Cortex of kidney (tissue), 1 donor: ENCODE measurements around the gene BOLA2.
"Not testable (repeated sequence)": the region's sequence is repeated elsewhere in the genome, so short reads cannot be mapped to it uniquely, and the experiment has no call there.

ENCODE experiments used
- DNase-seq: peaks from one replicate; lab custom pipeline; 2025; lab: John Stamatoyannopoulos, UW

Gene BOLA2

DNA sequence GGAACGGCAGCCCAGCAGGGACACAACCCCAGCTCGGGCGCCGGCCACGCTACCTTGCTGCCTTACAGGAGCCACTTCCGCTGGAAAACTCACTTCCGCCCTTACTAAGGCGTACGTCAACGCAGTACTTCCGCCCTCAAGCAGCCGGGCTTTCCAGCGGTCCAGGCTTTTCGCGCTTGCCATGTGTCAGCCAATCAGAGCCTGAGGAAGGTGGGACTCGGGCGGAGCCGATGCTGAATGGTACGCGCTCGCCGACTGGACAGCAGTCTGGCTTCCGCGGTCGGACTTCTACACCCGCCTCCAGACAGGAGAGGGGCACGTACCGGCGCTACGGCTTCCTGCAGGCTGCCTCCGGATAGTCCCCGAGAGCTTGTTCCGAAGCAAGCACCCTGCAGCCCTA, at the start of gene BOLA2, which contains the start of gene SLX1B:
Gene BOLA2, minus strand, starts transcription at position 83 of the 400 bp plus-strand sequence. CDS start 98 bp downstream, outside the sequence.
Gene SLX1B, plus strand, starts transcription at position 265 of the 400 bp plus-strand sequence.
- DNase-seq, result not testable (repeated sequence)

GRCh38 chr16:29482276-29482675, 28.1 kb upstream of the BOLA2 start:
- DNase-seq, result not testable (repeated sequence)

DNA sequence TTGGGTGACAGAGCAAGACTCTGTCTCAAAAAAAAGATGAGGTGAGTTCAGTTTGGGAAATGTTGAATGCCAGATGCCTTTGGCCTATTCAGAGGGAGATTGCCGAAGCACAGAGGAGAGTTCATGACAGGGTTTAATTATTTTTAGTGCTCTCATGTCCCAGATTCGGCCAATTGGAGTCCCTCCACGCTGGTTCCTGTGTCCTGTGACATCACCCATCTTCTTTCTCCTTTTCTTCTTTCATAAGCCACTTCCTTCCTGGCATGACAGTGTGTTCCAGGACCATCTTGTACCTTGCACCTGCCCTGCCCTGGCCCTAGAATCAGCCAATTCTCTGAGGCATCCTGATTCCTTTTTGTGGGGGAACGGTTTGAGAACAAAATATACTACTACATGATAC, 17.9 kb upstream of the BOLA2 start:
- not testable (repeated sequence) for DNase-seq

GRCh38 chr16:29469660-29470059, 15.5 kb upstream of the BOLA2 start:
- DNase-seq, result not testable (repeated sequence)

GRCh38 chr16:29467654-29468366, 13.7 kb upstream of the BOLA2 start:
- DNase-seq, result not testable (repeated sequence)

DNA sequence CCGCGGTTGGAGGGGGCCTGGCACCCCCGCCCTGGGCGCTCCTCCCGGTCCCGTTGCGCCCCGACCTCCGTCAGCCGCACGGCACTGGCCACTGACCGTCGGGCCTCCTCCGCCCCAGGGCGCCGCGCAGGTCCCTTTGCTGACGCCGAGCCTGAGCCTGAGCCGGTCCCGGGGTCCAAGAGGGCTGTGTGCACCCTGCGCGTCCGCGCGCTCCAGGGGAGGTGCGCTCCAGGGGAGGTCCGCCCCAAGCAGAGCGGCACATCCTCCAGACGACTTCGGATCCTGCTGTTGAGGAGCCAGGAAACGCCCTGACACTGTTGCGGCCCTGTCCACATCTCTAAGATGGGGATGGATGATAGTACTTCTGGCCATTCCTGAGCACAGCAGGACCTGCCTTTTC, 12.8 kb upstream of the BOLA2 start:
- not testable (repeated sequence) for DNase-seq

DNA sequence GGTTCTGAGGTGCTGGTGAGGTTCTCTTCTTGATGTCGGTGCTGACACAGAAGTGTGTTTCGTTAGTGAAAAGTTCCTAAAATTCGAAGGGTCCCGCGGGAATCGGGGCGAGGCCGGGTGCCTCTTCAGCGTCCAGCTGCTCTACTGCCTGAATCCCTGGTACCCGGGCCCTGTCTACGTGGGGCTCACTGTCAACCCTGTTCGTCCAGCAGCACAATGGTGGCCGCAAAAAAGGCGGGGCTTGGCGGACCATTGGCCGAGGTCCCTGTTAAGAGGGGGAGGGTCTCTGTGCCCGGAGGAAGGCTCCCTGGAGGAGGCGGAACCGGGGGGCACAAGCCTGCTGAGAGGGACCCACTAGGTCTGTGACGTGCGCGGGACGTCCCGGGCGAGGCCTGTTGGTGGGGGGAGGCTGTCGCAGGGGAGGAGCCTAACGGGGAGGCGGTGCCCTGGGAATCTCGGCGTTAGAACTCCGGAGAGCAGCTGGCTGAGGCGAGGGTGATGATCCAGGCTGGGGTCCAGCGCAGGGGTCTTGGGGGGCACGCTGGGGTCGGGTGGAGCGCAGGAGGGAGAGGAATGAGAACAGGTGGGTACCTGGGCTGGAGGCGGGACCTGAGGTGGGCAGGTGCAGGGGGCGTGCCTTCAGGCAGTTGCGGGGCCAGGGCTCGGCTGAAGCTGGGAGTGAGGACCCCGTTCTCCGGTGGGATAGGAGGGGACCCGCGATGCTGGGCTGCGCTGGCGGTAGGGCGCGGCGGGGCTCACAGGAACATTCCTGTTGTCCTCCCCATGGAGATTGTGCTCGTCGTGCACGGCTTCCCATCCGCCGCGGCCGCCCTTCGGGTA, 12.1 kb upstream of the BOLA2 start:
- not testable (repeated sequence) for DNase-seq

DNA sequence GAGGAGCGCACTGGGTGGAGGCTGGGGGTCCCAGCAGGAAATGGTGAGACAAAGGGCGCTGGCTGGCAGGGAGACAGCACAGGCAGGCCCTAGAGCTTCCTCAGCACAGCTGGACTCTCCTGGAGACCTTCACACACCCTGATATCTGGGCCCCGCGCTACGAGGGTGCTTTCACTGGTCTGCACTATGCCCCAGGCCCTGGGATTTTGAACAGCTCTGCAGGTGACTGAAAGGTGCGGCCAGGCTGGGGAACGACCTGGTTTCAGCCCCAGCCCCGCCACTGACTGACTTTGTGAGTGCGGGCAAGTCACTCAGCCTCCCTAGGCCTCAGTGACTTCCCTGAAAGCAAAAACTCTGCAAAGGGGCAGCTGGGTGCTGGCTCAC, 6.5 kb upstream of the BOLA2 start:
- DNase-seq, result not testable (repeated sequence)

GRCh38 chr16:29459706-29460646, 5.8 kb upstream of the BOLA2 start, which contains the start of gene SULT1A4:
TSS of gene SULT1A4 (plus strand) at chr16:29459913. CDS start at chr16:29461386, 1,473 bp downstream.
- not testable (repeated sequence) for DNase-seq

- not testable (repeated sequence) for DNase-seq
These were observed 3.5 kb upstream of the BOLA2 start for GRCh38 chr16:29457660-29458059.

DNA sequence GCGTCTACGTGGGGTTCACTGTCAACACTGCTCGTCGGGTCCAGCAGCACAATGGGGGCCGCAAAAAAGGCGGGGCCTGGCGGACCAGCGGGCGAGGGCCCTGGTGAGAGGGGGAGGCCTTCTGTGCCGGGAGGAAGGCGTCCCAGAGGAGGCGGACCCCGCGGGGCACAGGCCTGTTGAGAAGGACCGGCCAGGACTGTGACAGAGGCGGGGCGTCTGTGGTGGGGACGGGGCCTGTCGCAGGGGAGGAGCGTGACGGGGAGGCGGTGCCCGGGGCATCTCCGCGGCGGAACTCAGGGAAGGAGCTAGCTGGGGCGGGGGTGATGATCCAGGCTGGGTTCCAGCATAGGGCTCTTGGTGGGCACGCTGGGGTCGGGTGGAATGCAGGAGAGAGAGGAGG, 677 bp upstream of the BOLA2 start:
- not testable (repeated sequence) for DNase-seq

GRCh38 chr16:29453754-29454153, 397 bp downstream of the BOLA2 start:
- not testable (repeated sequence) for DNase-seq

GRCh38 chr16:29425390-29425789, 28.8 kb downstream of the BOLA2 start:
- not testable (repeated sequence) for DNase-seq

DNA sequence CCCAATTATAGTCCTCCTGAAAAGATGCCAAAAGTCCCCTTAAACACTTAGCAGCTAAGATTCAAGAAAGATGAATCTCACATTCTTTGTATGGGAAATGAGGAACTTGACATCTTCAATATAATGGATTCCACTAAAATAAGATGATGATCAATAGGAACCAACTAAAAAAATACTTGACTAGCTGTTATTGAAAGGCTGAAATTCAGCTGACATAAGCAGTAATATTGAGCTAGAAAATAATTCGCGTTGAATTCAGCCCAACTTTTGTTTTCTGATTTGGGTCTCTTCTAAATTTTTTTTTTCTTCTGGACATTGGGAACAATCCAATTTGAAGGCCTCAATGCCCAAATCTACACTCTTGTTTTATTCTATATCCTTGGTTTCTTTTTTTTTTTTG, 30.6 kb downstream of the BOLA2 start:
- not testable (repeated sequence) for DNase-seq

DNA sequence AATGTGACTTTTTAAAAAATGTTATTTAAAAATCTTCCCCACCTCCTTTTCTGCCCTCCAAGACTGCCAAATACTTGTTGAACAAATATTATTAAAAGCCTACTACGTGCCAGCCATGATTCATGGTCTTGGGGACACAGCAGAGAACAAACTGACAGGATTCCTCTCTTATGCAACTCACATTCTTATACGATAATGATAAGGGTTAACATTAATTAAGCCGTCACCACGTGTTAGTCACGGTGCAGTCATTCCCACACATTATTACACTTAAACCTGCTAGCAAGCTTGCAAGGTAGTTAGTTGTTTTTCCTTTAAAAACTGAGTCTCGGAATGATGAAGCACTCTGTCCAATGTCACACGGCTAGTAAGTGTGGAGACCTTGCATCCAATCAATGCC, 48.9 kb downstream of the BOLA2 start:
- not testable (repeated sequence) for DNase-seq
